IPS-NIHi11 (cell line): ENCODE data around the gene LRRC3B.

Experiments
- DNase-seq: peaks from one replicate; pipeline ENCODE4 v3.0.0; 2012; ENCODE audit warnings: mixed read lengths, low spot score

Gene LRRC3B

GRCh38 chr3:26631390-26631738 is 8.8 kb downstream of the LRRC3B start:
- DNase-seq, result no peak

- no peak for DNase-seq
Measured at GRCh38 chr3:26634601-26635000, 12.0 kb downstream of the LRRC3B start.

- no peak for DNase-seq
Measured at GRCh38 chr3:26636096-26636727, 13.6 kb downstream of the LRRC3B start.

- DNase-seq, result no peak
Measured at GRCh38 chr3:26637698-26638097, 15.1 kb downstream of the LRRC3B start.

- DNase-seq, result no peak
Measured at GRCh38 chr3:26638113-26638512, 15.5 kb downstream of the LRRC3B start.

GRCh38 chr3:26639339-26639738 is 16.8 kb downstream of the LRRC3B start:
- no peak for DNase-seq

- no peak for DNase-seq
Measured at GRCh38 chr3:26647078-26647477, 24.5 kb downstream of the LRRC3B start.

- no peak for DNase-seq
Measured at GRCh38 chr3:26648461-26648860, 25.9 kb downstream of the LRRC3B start.

GRCh38 chr3:26652164-26652563 is 29.6 kb downstream of the LRRC3B start:
- DNase-seq, result no peak

- DNase-seq, result no peak
Measured at GRCh38 chr3:26653811-26654425, 31.3 kb downstream of the LRRC3B start.

GRCh38 chr3:26655231-26655630 is 32.7 kb downstream of the LRRC3B start:
- DNase-seq, result no peak

GRCh38 chr3:26657348-26657976 is 34.9 kb downstream of the LRRC3B start:
- no peak for DNase-seq

GRCh38 chr3:26668171-26668570 is 45.6 kb downstream of the LRRC3B start:
- no peak for DNase-seq

- no peak for DNase-seq
Measured at GRCh38 chr3:26668696-26669095, 46.1 kb downstream of the LRRC3B start.

GRCh38 chr3:26675336-26675735 is 52.8 kb downstream of the LRRC3B start:
- DNase-seq, result no peak

- DNase-seq, result no peak
Measured at GRCh38 chr3:26681632-26682031, 59.1 kb downstream of the LRRC3B start.

GRCh38 chr3:26682406-26682805 is 59.8 kb downstream of the LRRC3B start:
- DNase-seq, result no peak

- no peak for DNase-seq
Measured at GRCh38 chr3:26683902-26684301, 61.3 kb downstream of the LRRC3B start.

- DNase-seq, result no peak
Measured at GRCh38 chr3:26687466-26687865, 64.9 kb downstream of the LRRC3B start.

GRCh38 chr3:26699553-26699952 is 77.0 kb downstream of the LRRC3B start:
- no peak for DNase-seq

- no peak for DNase-seq
Measured at GRCh38 chr3:26703519-26703918, 80.9 kb downstream of the LRRC3B start.

- no peak for DNase-seq
Measured at GRCh38 chr3:26704736-26705135, 82.2 kb downstream of the LRRC3B start.

- no peak for DNase-seq
Measured at GRCh38 chr3:26708501-26708900, 85.9 kb downstream of the LRRC3B start.
